Measurements from ENCODE around the gene TNK2. TPM values are rescaled to one million over a fixed set of nuclear protein-coding genes. Genes with fewer than 3 reads are reported as not detected.

The TNK2 gene
- total and polyA plus RNA-seq, 2 of the 8 experiments (the other 6 are each of a cell fraction or from before 2014, with no cell fraction given) = 10.4 to 33.9 TPM

DNA sequence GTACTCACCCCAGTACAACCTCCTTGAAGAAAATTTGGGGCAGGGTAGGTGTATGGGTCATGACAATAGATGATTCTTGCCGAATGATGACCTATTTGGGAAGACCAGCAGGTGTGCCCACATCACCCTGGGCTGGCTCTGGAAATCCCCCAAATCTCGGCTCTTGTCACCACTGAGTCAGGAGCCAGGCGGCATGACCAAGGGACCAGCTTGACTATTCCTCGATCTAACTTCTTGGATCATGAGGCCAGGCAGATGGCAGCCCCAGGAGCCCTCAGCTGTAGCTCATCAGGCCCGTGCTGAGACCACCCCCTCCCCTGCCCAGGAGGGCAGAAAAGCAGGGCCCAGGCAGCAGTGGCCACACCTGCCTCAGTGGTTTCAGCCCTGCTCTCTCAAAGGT lies 87.5 kb downstream of the TNK2 start:
- no peak overlapping the region for H3K23ac ChIP-seq (ENCODE audit: insufficient read length)
- no peak overlapping the region for H3K4ac ChIP-seq (replicated peaks; ENCODE audit: insufficient read length, low read depth, low read length)
- no peak overlapping the region for H4K91ac ChIP-seq (replicated peaks; ENCODE audit: insufficient read length, low read length)
- no peak overlapping the region for H2BK120ac ChIP-seq (replicated peaks; ENCODE audit: low read depth, low read length)
- H3K18ac ChIP-seq (ENCODE audit: extremely low read depth, low read length) = no peak overlapping the region
- POLR2A ChIA-PET (ENCODE audit: partially characterized antibody) = interaction anchor here (1.5 kb wide), 1 partner anchor 11 kb away, joined by 5 read pairs; no protein-coding TSS in a partner anchor
- H3K4me1 ChIP-seq (replicated peaks in 1 of 4; ENCODE audit: control insufficient read depth in 3 of 4, insufficient read depth in 4 of 4, low read length in 3 of 4) = no peaks in the 10 kb centered on the region; a peak in 1 of 7 replicates
- H2BK5ac ChIP-seq (ENCODE audit: low read depth, low read length) = no peak overlapping the region
- no peak overlapping the region for H3K27ac ChIP-seq (ENCODE audit: low read depth, low read length)
- H2BK20ac ChIP-seq (ENCODE audit: low read length) = 0 out of 2 replicates have a peak overlapping the region, but pooled peaks have one; percentile 32
- H3K36me3 ChIP-seq (ENCODE audit: control insufficient read depth in 2 of 4, insufficient read depth in 4 of 4, low read length in 3 of 4) = no peaks in the 10 kb centered on the region
- no peaks in the 10 kb centered on the region for H3K79me1 ChIP-seq (ENCODE audit: low read depth, low read length)
- H3K4me2 ChIP-seq (ENCODE audit: insufficient read depth in 1 of 2, low read depth in 2 of 2, low read length in 2 of 2) = no peak overlapping the region
- FAIRE-seq (no peak), DNase-seq (ENCODE audit: low read depth in 1 of 2, low spot score in 2 of 2) (no peak)
- no peak overlapping the region for H3K9ac ChIP-seq (replicated peaks in 1 of 4; ENCODE audit: extremely low read depth in 1 of 4, low read depth in 3 of 4, low read length in 3 of 4)
- no peaks in the 10 kb centered on the region for H3K9me3 ChIP-seq (ENCODE audit: insufficient read depth in 2 of 2, low read depth in 1 of 2, low read length in 1 of 2)
- H3K79me2 ChIP-seq (ENCODE audit: control insufficient read depth in 1 of 2, insufficient read depth in 2 of 2, low read length in 2 of 2) = no peaks in the 10 kb centered on the region
- H2BK12ac ChIP-seq (ENCODE audit: low read depth, low read length) = peak overlapping the region; percentile 50; the same call in 1 of the 2 replicates
- H4K20me1 ChIP-seq (replicated peaks in 1 of 2; ENCODE audit: control insufficient read depth in 1 of 2, insufficient read depth in 2 of 2, low read length in 2 of 2) = no peaks in the 10 kb centered on the region
- no peak overlapping the region for H4K5ac ChIP-seq (ENCODE audit: insufficient read length, low read depth, low read length)
- H2AFZ ChIP-seq (ENCODE audit: low read length) = no peak overlapping the region
- peak overlapping the region; percentile 61; the same call in 1 of the 2 replicates for H2BK15ac ChIP-seq (ENCODE audit: low read length)
- H3K56ac ChIP-seq (replicated peaks; ENCODE audit: insufficient read length, low read depth, low read length) = no peak overlapping the region
- H3K4me3 ChIP-seq (ENCODE audit: extremely low read depth in 1 of 4, insufficient read depth in 2 of 4, low read depth in 3 of 4, low read length in 4 of 4) = no peak overlapping the region
- CTCF ChIA-PET (ENCODE audit: partially characterized antibody) = interaction anchor here (1.1 to 2.8 kb wide), 3 partner anchors 10 to 50 kb away, joined by 3 to 18 read pairs (median 4); no protein-coding TSS in a partner anchor
- H2AK5ac ChIP-seq (ENCODE audit: low read depth, low read length) = no peak overlapping the region
- no peaks in the 10 kb centered on the region for H3K27me3 ChIP-seq (replicated peaks in 1 of 4; ENCODE audit: control insufficient read depth in 3 of 4, extremely low read depth in 1 of 4, insufficient read depth in 3 of 4, low read length in 3 of 4)
- H3K23me2 ChIP-seq (ENCODE audit: low read depth, low read length) = no peaks in the 10 kb centered on the region
- no peak overlapping the region for H4K8ac ChIP-seq (ENCODE audit: extremely low read depth, insufficient read depth, low read length)
- WGBS, 2 experiments (ENCODE audit: extremely low coverage in 1 of 2, insufficient coverage in 1 of 2, insufficient read length in 1 of 2, insufficient replicate concordance in 2 of 2, low coverage in 1 of 2, low lambda C conversion rate in 2 of 2, missing lambda C conversion rate in 1 of 2) = 89% methylated on average over 5 of the region's 5 CpGs; no CpG with 5 or more reads in 1 of the 2 experiments
- no peak overlapping the region for H3K14ac ChIP-seq (ENCODE audit: insufficient read length)
- TF ChIP-seq NRF1 (IDR thresholded peaks at IDR 0.05; ENCODE audit: low read depth, low read length) (no peak), KDM1A (IDR thresholded peaks at IDR 0.05; ENCODE audit: borderline replicate concordance, low read length) (no peak), TEAD4 (IDR thresholded peaks at IDR 0.05; ENCODE audit: low read depth, low read length) (no peak), CTBP2 (IDR thresholded peaks at IDR 0.05; ENCODE audit: borderline replicate concordance, insufficient read depth, insufficient read length, low read length) (no peak), RAD21 (IDR thresholded peaks at IDR 0.05 in 1 of 2, conservative IDR thresholded peaks at IDR 0.05 in 1 of 2; ENCODE audit: low read depth in 2 of 2, low read length in 2 of 2) (no peak), MAFK (IDR thresholded peaks at IDR 0.05; ENCODE audit: low read depth, low read length) (no peak), SAP30 (IDR thresholded peaks at IDR 0.05; ENCODE audit: insufficient read depth, insufficient replicate concordance, low read length) (no peak)
